ENCODE data around the gene FBXL2.

FBXL2 gene

DNA sequence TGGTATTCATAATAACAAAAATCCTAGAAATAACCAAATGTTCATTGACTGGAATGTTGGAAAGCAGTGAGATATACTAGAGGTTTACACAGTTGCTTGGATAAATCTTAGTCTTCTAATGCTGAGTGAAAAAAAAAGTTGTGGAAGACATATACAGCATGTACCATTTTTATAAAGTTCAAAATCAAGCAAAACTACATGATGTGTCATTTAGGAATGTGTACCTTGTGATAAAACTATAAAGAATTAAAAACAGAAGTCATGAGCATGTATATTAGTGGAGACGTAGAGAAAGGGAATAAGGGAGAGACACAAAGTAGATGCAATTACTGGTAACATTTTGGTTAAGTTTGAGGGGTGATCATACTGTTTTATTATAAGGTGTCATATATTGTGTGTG, 45.2 kb downstream of the FBXL2 start:
- TF ChIP-seq TEAD4 (IDR thresholded peaks at IDR 0.05) (no peak), FOXM1 (IDR thresholded peaks at IDR 0.05; ENCODE audit: borderline replicate concordance, low read depth) (no peak), EP300 (IDR thresholded peaks at IDR 0.05; ENCODE audit: borderline replicate concordance) (no peak), RAD21 (IDR thresholded peaks at IDR 0.05; ENCODE audit: low read depth) (no peak), YY1 (IDR thresholded peaks at IDR 0.05; ENCODE audit: low read depth) (no peak), TCF12 (IDR thresholded peaks at IDR 0.05; ENCODE audit: low read depth) (no peak), TAF1 (IDR thresholded peaks at IDR 0.05; ENCODE audit: low read depth) (no peak), ZBTB7A (IDR thresholded peaks at IDR 0.05; ENCODE audit: low read depth) (no peak), CREB1 (IDR thresholded peaks at IDR 0.05; ENCODE audit: low read depth) (no peak), EGR1 (IDR thresholded peaks at IDR 0.05) (no peak), CEBPB (IDR thresholded peaks at IDR 0.05) (no peak), NFIC (IDR thresholded peaks at IDR 0.05) (no peak)
- TF ChIP-seq, protein P1, sequence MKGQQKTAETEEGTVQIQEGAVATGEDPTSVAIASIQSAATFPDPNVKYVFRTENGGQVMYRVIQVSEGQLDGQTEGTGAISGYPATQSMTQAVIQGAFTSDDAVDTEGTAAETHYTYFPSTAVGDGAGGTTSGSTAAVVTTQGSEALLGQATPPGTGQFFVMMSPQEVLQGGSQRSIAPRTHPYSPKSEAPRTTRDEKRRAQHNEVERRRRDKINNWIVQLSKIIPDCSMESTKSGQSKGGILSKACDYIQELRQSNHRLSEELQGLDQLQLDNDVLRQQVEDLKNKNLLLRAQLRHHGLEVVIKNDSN (IDR thresholded peaks at IDR 0.05) = no peak
- TF ChIP-seq, protein P2, sequence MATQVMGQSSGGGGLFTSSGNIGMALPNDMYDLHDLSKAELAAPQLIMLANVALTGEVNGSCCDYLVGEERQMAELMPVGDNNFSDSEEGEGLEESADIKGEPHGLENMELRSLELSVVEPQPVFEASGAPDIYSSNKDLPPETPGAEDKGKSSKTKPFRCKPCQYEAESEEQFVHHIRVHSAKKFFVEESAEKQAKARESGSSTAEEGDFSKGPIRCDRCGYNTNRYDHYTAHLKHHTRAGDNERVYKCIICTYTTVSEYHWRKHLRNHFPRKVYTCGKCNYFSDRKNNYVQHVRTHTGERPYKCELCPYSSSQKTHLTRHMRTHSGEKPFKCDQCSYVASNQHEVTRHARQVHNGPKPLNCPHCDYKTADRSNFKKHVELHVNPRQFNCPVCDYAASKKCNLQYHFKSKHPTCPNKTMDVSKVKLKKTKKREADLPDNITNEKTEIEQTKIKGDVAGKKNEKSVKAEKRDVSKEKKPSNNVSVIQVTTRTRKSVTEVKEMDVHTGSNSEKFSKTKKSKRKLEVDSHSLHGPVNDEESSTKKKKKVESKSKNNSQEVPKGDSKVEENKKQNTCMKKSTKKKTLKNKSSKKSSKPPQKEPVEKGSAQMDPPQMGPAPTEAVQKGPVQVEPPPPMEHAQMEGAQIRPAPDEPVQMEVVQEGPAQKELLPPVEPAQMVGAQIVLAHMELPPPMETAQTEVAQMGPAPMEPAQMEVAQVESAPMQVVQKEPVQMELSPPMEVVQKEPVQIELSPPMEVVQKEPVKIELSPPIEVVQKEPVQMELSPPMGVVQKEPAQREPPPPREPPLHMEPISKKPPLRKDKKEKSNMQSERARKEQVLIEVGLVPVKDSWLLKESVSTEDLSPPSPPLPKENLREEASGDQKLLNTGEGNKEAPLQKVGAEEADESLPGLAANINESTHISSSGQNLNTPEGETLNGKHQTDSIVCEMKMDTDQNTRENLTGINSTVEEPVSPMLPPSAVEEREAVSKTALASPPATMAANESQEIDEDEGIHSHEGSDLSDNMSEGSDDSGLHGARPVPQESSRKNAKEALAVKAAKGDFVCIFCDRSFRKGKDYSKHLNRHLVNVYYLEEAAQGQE (IDR thresholded peaks at IDR 0.05; ENCODE audit: low read depth) = no peak

DNA sequence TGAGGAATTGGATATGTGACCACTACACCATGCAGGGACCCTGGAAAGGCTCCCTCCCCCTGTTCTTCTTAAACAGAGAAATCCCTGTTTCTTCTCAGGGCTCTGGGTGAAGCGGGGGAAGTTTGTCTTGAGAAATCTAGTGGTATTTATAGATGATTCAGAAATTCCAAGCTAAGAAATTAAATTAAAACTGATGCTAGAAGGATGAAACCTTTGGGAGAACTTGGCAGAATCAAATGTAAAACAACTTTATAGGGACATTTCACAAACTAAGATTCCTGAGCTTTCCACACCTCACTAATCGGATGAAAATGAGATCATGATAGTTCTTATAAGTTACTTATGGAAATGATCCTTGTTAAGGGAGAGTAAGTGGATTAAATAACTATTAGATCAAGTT, 54.2 kb downstream of the FBXL2 start:
- TF ChIP-seq EP300 (IDR thresholded peaks at IDR 0.05; ENCODE audit: borderline replicate concordance) (no peak), CEBPB (IDR thresholded peaks at IDR 0.05) (no peak), RAD21 (IDR thresholded peaks at IDR 0.05; ENCODE audit: low read depth) (no peak), EGR1 (IDR thresholded peaks at IDR 0.05) (no peak), YY1 (IDR thresholded peaks at IDR 0.05; ENCODE audit: low read depth) (no peak), TCF12 (IDR thresholded peaks at IDR 0.05; ENCODE audit: low read depth) (no peak), NFIC (IDR thresholded peaks at IDR 0.05) (no peak), CREB1 (IDR thresholded peaks at IDR 0.05; ENCODE audit: low read depth) (no peak), FOXM1 (IDR thresholded peaks at IDR 0.05; ENCODE audit: borderline replicate concordance, low read depth) (no peak), ZBTB7A (IDR thresholded peaks at IDR 0.05; ENCODE audit: low read depth) (no peak), TAF1 (IDR thresholded peaks at IDR 0.05; ENCODE audit: low read depth) (no peak), TEAD4 (IDR thresholded peaks at IDR 0.05) (no peak)
- TF ChIP-seq, protein P3, sequence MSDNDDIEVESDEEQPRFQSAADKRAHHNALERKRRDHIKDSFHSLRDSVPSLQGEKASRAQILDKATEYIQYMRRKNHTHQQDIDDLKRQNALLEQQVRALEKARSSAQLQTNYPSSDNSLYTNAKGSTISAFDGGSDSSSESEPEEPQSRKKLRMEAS (IDR thresholded peaks at IDR 0.05) = no peak
- TF ChIP-seq, protein P1 (IDR thresholded peaks at IDR 0.05) = no peak
- TF ChIP-seq, protein P2 (IDR thresholded peaks at IDR 0.05; ENCODE audit: low read depth) = no peak

DNA sequence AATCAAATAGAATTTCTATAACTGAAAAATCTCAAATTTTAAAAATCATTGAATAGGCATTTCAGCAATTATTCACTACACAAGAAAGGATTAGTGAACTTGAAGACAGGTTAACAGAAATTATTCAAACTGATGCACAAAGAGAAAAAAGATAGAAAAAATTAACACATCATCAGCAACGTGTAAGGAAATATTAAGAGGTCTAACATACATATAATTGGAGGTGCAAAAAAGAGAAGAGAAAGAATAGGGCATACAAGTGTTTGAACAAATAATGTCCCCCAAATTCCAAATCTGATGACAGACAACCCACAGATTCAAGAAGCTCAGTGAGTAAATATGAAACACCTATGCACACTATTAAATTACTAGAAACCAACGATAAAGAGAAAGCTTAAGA, 57.1 kb downstream of the FBXL2 start:
- no peak for TF ChIP-seq FOXM1 (IDR thresholded peaks at IDR 0.05; ENCODE audit: borderline replicate concordance, low read depth)
- TF ChIP-seq, protein P1 (IDR thresholded peaks at IDR 0.05) = no peak
- TF ChIP-seq ZBTB7A (IDR thresholded peaks at IDR 0.05; ENCODE audit: low read depth) = no peak
- no peak for TF ChIP-seq TCF12 (IDR thresholded peaks at IDR 0.05; ENCODE audit: low read depth)
- TF ChIP-seq EP300 (IDR thresholded peaks at IDR 0.05; ENCODE audit: borderline replicate concordance) = no peak
- TF ChIP-seq, protein P3 (IDR thresholded peaks at IDR 0.05) = no peak
- TF ChIP-seq CREB1 (IDR thresholded peaks at IDR 0.05; ENCODE audit: low read depth) = no peak
- TF ChIP-seq CEBPB (IDR thresholded peaks at IDR 0.05) = no peak
- no peak for TF ChIP-seq NFIC (IDR thresholded peaks at IDR 0.05)
- no peak for TF ChIP-seq RAD21 (IDR thresholded peaks at IDR 0.05; ENCODE audit: low read depth)
- TF ChIP-seq, protein P2 (IDR thresholded peaks at IDR 0.05; ENCODE audit: low read depth) = no peak
- no peak for TF ChIP-seq YY1 (IDR thresholded peaks at IDR 0.05; ENCODE audit: low read depth)
- no peak for TF ChIP-seq EGR1 (IDR thresholded peaks at IDR 0.05)
- no peak for TF ChIP-seq TAF1 (IDR thresholded peaks at IDR 0.05; ENCODE audit: low read depth)
- no peak for TF ChIP-seq TEAD4 (IDR thresholded peaks at IDR 0.05)

DNA sequence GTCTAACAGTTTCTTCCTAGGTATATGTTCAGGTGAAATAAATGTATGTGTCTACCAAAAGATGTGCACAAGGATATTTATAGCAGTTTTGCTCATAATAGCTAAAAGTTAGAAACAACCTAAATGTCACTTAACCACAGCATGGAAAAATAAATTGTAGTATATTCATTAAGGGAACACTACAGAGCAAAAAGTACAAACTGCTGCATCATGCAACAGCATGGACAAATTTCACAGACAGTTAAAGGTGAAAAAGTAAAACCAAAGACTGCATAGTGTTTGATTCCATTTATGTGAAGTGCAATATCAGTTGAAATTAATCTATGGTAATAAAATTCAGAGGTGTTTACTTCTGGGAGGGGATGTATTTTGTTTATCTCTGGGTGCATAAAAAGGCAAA, 62.5 kb downstream of the FBXL2 start:
- TF ChIP-seq TAF1 (IDR thresholded peaks at IDR 0.05; ENCODE audit: low read depth) = no peak
- TF ChIP-seq EP300 (IDR thresholded peaks at IDR 0.05; ENCODE audit: borderline replicate concordance) = no peak
- TF ChIP-seq, protein P1 (IDR thresholded peaks at IDR 0.05) = no peak
- TF ChIP-seq, protein P2 (IDR thresholded peaks at IDR 0.05; ENCODE audit: low read depth) = no peak
- TF ChIP-seq FOXM1 (IDR thresholded peaks at IDR 0.05; ENCODE audit: borderline replicate concordance, low read depth) = no peak
- TF ChIP-seq EGR1 (IDR thresholded peaks at IDR 0.05) = no peak
- TF ChIP-seq TCF12 (IDR thresholded peaks at IDR 0.05; ENCODE audit: low read depth) = no peak
- no peak for TF ChIP-seq ZBTB7A (IDR thresholded peaks at IDR 0.05; ENCODE audit: low read depth)
- no peak for TF ChIP-seq CEBPB (IDR thresholded peaks at IDR 0.05)
- TF ChIP-seq, protein P3 (IDR thresholded peaks at IDR 0.05) = no peak
- TF ChIP-seq TEAD4 (IDR thresholded peaks at IDR 0.05) = no peak
- TF ChIP-seq RAD21 (IDR thresholded peaks at IDR 0.05; ENCODE audit: low read depth) = no peak
- no peak for TF ChIP-seq NFIC (IDR thresholded peaks at IDR 0.05)
- TF ChIP-seq CREB1 (IDR thresholded peaks at IDR 0.05; ENCODE audit: low read depth) = no peak
- TF ChIP-seq YY1 (IDR thresholded peaks at IDR 0.05; ENCODE audit: low read depth) = no peak
